ENCODE data around the gene BAG5. TPM values are rescaled to one million over a fixed set of nuclear protein-coding genes. Genes with fewer than 3 reads are reported as not detected.

Gene BAG5
- total RNA-seq, 1 donor from 2014 or later = 33.8 TPM

- Mint-ChIP-seq H3K36me3 (ENCODE audit: low read depth) (peaks cover 27% of the 10 kb centered on the region), H3K9me3 (no peaks in the 10 kb centered on the region), H3K4me1 (ENCODE audit: low read depth) (peaks cover 29% of the 10 kb centered on the region), H3K27me3 (ENCODE audit: insufficient read depth) (no peaks in the 10 kb centered on the region), H3K27ac (no peak overlapping the region), H3K4me3 (no peak overlapping the region)
- intact Hi-C loops (cut with micrococcal nuclease) = loop anchor here (5.0 kb wide), 2 partner anchors 363 to 482 kb away; a partner anchor contains a TSS
- DNase-seq (ENCODE audit: low spot score) = no peak
Observed at GRCh38 chr14:103559766-103560165, 2.7 kb downstream of the BAG5 start.

- H3K4me3 Mint-ChIP-seq = no peak overlapping the region
- no peak for DNase-seq (ENCODE audit: low spot score)
- intact Hi-C loops (cut with micrococcal nuclease) = no loop called here
- H3K36me3 Mint-ChIP-seq (ENCODE audit: low read depth) = peaks cover 28% of the 10 kb centered on the region
- no peaks in the 10 kb centered on the region for H3K27me3 Mint-ChIP-seq (ENCODE audit: insufficient read depth)
- no peak overlapping the region for H3K27ac Mint-ChIP-seq
- H3K9me3 Mint-ChIP-seq = no peaks in the 10 kb centered on the region
- H3K4me1 Mint-ChIP-seq (ENCODE audit: low read depth) = peaks cover 29% of the 10 kb centered on the region
Observed at GRCh38 chr14:103558071-103558882, 4.2 kb downstream of the BAG5 start.

GRCh38 chr14:103556946-103557758, 5.3 kb downstream of the BAG5 start:
- DNase-seq (ENCODE audit: low spot score) = no peak
- H3K4me3 Mint-ChIP-seq = no peak overlapping the region
- no peaks in the 10 kb centered on the region for H3K9me3 Mint-ChIP-seq
- H3K27me3 Mint-ChIP-seq (ENCODE audit: insufficient read depth) = no peaks in the 10 kb centered on the region
- intact Hi-C loops (cut with micrococcal nuclease) = no loop called here
- peaks cover 29% of the 10 kb centered on the region for H3K4me1 Mint-ChIP-seq (ENCODE audit: low read depth)
- H3K27ac Mint-ChIP-seq = no peak overlapping the region
- peaks cover 28% of the 10 kb centered on the region for H3K36me3 Mint-ChIP-seq (ENCODE audit: low read depth)

- Mint-ChIP-seq H3K4me1 (ENCODE audit: low read depth) (peaks cover 17% of the 10 kb centered on the region), H3K27me3 (ENCODE audit: insufficient read depth) (no peaks in the 10 kb centered on the region), H3K9me3 (no peaks in the 10 kb centered on the region), H3K36me3 (ENCODE audit: low read depth) (peaks cover 21% of the 10 kb centered on the region), H3K4me3 (no peak overlapping the region), H3K27ac (no peak overlapping the region)
- intact Hi-C loops (cut with micrococcal nuclease) = no loop called here
- no peak for DNase-seq (ENCODE audit: low spot score)
Observed at GRCh38 chr14:103555559-103556337, 6.7 kb downstream of the BAG5 start.

GRCh38 chr14:103552846-103553210, 9.6 kb downstream of the BAG5 start:
- Mint-ChIP-seq H3K4me1 (ENCODE audit: low read depth) (no peaks in the 10 kb centered on the region), H3K36me3 (ENCODE audit: low read depth) (peaks cover 4% of the 10 kb centered on the region), H3K9me3 (no peaks in the 10 kb centered on the region), H3K27ac (no peak overlapping the region), H3K27me3 (ENCODE audit: insufficient read depth) (no peaks in the 10 kb centered on the region), H3K4me3 (no peak overlapping the region)
- DNase-seq (ENCODE audit: low spot score) = no peak
- intact Hi-C loops (cut with micrococcal nuclease) = no loop called here

GRCh38 chr14:103552011-103552845, 10.2 kb downstream of the BAG5 start:
- peaks cover 4% of the 10 kb centered on the region for H3K36me3 Mint-ChIP-seq (ENCODE audit: low read depth)
- H3K27ac Mint-ChIP-seq = no peak overlapping the region
- no peaks in the 10 kb centered on the region for H3K4me1 Mint-ChIP-seq (ENCODE audit: low read depth)
- no peaks in the 10 kb centered on the region for H3K27me3 Mint-ChIP-seq (ENCODE audit: insufficient read depth)
- intact Hi-C loops (cut with micrococcal nuclease) = no loop called here
- H3K4me3 Mint-ChIP-seq = no peak overlapping the region
- H3K9me3 Mint-ChIP-seq = no peaks in the 10 kb centered on the region
- no peak for DNase-seq (ENCODE audit: low spot score)

GRCh38 chr14:103551338-103551762, 11.1 kb downstream of the BAG5 start:
- Mint-ChIP-seq H3K36me3 (ENCODE audit: low read depth) (peaks cover 4% of the 10 kb centered on the region), H3K4me1 (ENCODE audit: low read depth) (no peaks in the 10 kb centered on the region), H3K4me3 (no peak overlapping the region), H3K27ac (no peak overlapping the region), H3K27me3 (ENCODE audit: insufficient read depth) (no peaks in the 10 kb centered on the region), H3K9me3 (no peaks in the 10 kb centered on the region)
- no peak for DNase-seq (ENCODE audit: low spot score)
- intact Hi-C loops (cut with micrococcal nuclease) = no loop called here

GRCh38 chr14:103550451-103551337, 11.8 kb downstream of the BAG5 start:
- H3K4me3 Mint-ChIP-seq = no peak overlapping the region
- H3K9me3 Mint-ChIP-seq = no peaks in the 10 kb centered on the region
- no peaks in the 10 kb centered on the region for H3K27me3 Mint-ChIP-seq (ENCODE audit: insufficient read depth)
- intact Hi-C loops (cut with micrococcal nuclease) = no loop called here
- no peak for DNase-seq (ENCODE audit: low spot score)
- H3K4me1 Mint-ChIP-seq (ENCODE audit: low read depth) = no peaks in the 10 kb centered on the region
- peaks cover 4% of the 10 kb centered on the region for H3K36me3 Mint-ChIP-seq (ENCODE audit: low read depth)
- H3K27ac Mint-ChIP-seq = no peak overlapping the region

GRCh38 chr14:103549361-103550311, 12.8 kb downstream of the BAG5 start:
- no peaks in the 10 kb centered on the region for H3K9me3 Mint-ChIP-seq
- H3K4me1 Mint-ChIP-seq (ENCODE audit: low read depth) = no peaks in the 10 kb centered on the region
- no peak overlapping the region for H3K4me3 Mint-ChIP-seq
- DNase-seq (ENCODE audit: low spot score) = no peak
- H3K27me3 Mint-ChIP-seq (ENCODE audit: insufficient read depth) = no peaks in the 10 kb centered on the region
- H3K27ac Mint-ChIP-seq = no peak overlapping the region
- H3K36me3 Mint-ChIP-seq (ENCODE audit: low read depth) = peaks cover under 1% of the 10 kb centered on the region
- intact Hi-C loops (cut with micrococcal nuclease) = no loop called here

- H3K9me3 Mint-ChIP-seq = no peaks in the 10 kb centered on the region
- no peak overlapping the region for H3K4me3 Mint-ChIP-seq
- H3K27ac Mint-ChIP-seq = no peak overlapping the region
- H3K4me1 Mint-ChIP-seq (ENCODE audit: low read depth) = no peaks in the 10 kb centered on the region
- intact Hi-C loops (cut with micrococcal nuclease) = no loop called here
- DNase-seq (ENCODE audit: low spot score) = no peak
- no peaks in the 10 kb centered on the region for H3K27me3 Mint-ChIP-seq (ENCODE audit: insufficient read depth)
- H3K36me3 Mint-ChIP-seq (ENCODE audit: low read depth) = no peaks in the 10 kb centered on the region
Observed at GRCh38 chr14:103548463-103549351, 13.8 kb downstream of the BAG5 start.
